ENCODE data around the gene PDE4B. TPM values are rescaled to one million over a fixed set of nuclear protein-coding genes. Genes with fewer than 3 reads are reported as not detected.
A peak's percentile ranks its signal among the peaks of the same experiment; 100 is the strongest.

PDE4B gene
- total and polyA plus RNA-seq, 11 donors = 1.4 to 71.9 (median 16.2) TPM

- H3K27me3 ChIP-seq = no peaks in the 10 kb centered on the region
- H3K4me3 ChIP-seq = peak overlapping the region in 1 of 12 donors; percentile 26
- intact Hi-C loops (cut with DNase I) = no loop called here
- 94 to 96% (median 96%) methylated on average over 11 of the region's 11 CpGs for WGBS, 4 donors
- TF ChIP-seq CTCF (IDR thresholded peaks at IDR 0.05) = no peak
- H3K27ac ChIP-seq = peak overlapping the region in 1 of 12 donors; percentile 8
- DNase-seq (no peak), ATAC-seq (no peak)
- H3K36me3 ChIP-seq = no peaks in the 10 kb centered on the region
- H3K4me1 ChIP-seq = peaks cover 0 to 17% (median 0%) of the 10 kb centered on the region in 12 donors
- no peaks in the 10 kb centered on the region for H3K9me3 ChIP-seq
These were observed 454.9 kb downstream of the PDE4B start for GRCh38 chr1:66247415-66248208.

GRCh38 chr1:66248257-66248656 lies 455.6 kb downstream of the PDE4B start:
- Histone ChIP-seq H3K9me3 (no peaks in the 10 kb centered on the region), H3K27ac (no peak overlapping the region), H3K27me3 (no peaks in the 10 kb centered on the region), H3K36me3 (no peaks in the 10 kb centered on the region), H3K4me1 (peaks cover 0 to 23% (median 0%) of the 10 kb centered on the region in 12 donors), H3K4me3 (no peak overlapping the region)
- DNase-seq = no peak
- whole genome bisulfite sequencing, 4 donors = 74 to 86% (median 81%) methylated on average over 1 of the region's 1 CpG
- TF ChIP-seq POLR2A (IDR thresholded peaks at IDR 0.05) = no peak
- no peak for TF ChIP-seq CTCF (IDR thresholded peaks at IDR 0.05)
- ATAC-seq = peak in 1 of 4 donors; percentile 58
- intact Hi-C loops (cut with DNase I) = no loop called here

DNA sequence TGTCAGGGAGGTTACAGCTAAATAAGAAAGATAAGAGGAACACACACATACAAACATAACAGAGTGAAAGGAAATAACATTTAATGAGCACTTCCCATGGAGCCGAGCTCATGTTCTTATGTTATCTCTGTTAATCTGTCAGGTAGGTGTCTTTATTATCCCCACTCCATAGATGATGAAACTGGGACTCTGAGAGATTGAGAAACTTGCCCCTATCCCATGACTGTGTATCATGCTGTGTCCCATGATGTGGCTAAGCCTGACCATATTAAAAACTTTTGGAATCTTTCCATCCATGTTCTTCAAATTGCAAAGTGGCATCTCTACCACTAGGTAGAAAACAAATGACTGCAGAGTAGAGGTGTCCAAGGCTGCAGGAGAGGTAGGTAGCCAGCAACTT lies 456.1 kb downstream of the PDE4B start:
- DNase-seq (no peak), ATAC-seq (peak in 1 of 4 donors; percentile 12)
- Histone ChIP-seq H3K4me1 (peaks cover 0 to 28% (median 0%) of the 10 kb centered on the region in 12 donors), H3K27me3 (no peaks in the 10 kb centered on the region), H3K36me3 (no peaks in the 10 kb centered on the region), H3K27ac (no peak overlapping the region), H3K9me3 (no peaks in the 10 kb centered on the region), H3K4me3 (no peak overlapping the region)
- intact Hi-C loops (cut with DNase I) = no loop called here
- WGBS, 4 donors = 35 to 52% (median 42%) methylated on average over 1 of the region's 1 CpG
- TF ChIP-seq CTCF (IDR thresholded peaks at IDR 0.05) = no peak
- TF ChIP-seq POLR2A (IDR thresholded peaks at IDR 0.05) = no peak

- intact Hi-C loops (cut with DNase I) = loop anchor here in 9 of 10 donors (2.0 to 10.0 kb wide), 7 partner anchors 195 to 675 kb away; partner anchors contain the start of genes DNAI4 (in 1 of the 9) and MIER1 (in 1 of the 9)
- no peak for DNase-seq
- H3K4me3 ChIP-seq = no peak overlapping the region
- whole genome bisulfite sequencing, 4 donors = 92 to 96% (median 93%) methylated on average over 3 of the region's 3 CpGs
- TF ChIP-seq CTCF (IDR thresholded peaks at IDR 0.05) (no peak), POLR2A (IDR thresholded peaks at IDR 0.05) (no peak)
- no peak overlapping the region for H3K27ac ChIP-seq
- no peaks in the 10 kb centered on the region for H3K36me3 ChIP-seq
- no peaks in the 10 kb centered on the region for H3K9me3 ChIP-seq
- H3K4me1 ChIP-seq = peaks cover 0 to 29% (median 0%) of the 10 kb centered on the region in 12 donors
- no peak for ATAC-seq
- no peaks in the 10 kb centered on the region for H3K27me3 ChIP-seq
These were observed 457.4 kb downstream of the PDE4B start for GRCh38 chr1:66250075-66250474.

Data from heart left ventricle (tissue), 16 donors.